Esophagus squamous epithelium (tissue), 4 donors: ENCODE results near the gene FARSA.

Experiments used
- CTCF ChIP-seq, 6 experiments: fragments of 450-650 bp in 4 of 6; fragments of 200-600 bp in 2 of 6; sonication (generic) in 2 of 6; IDR thresholded peaks; one replicate each; pipeline ENCODE4 v1.5.1; 2016 to 2019; ENCODE audit warnings: antibody characterized with exemption in 6 of 6, mild to moderate bottlenecking in 4 of 6, moderate library complexity in 4 of 6
- POLR2A ChIP-seq, 4 donors: fragments of 450-650 bp; IDR thresholded peaks; one replicate each; pipeline ENCODE4 v1.6.1; 2017; ENCODE audit warnings: antibody characterized with exemption in 4 of 4, mild to moderate bottlenecking in 4 of 4, moderate library complexity in 3 of 4

- TF ChIP-seq CTCF (IDR thresholded peaks at IDR 0.05) = no peak
- TF ChIP-seq POLR2A (IDR thresholded peaks at IDR 0.05) = no peak
Observed at GRCh38 chr19:12932392-12933286, 872 bp downstream of the FARSA start.
